GM10266 (cell line): ENCODE data around the gene CD19.

Source experiments
- DNase-seq: peaks from one replicate; pipeline ENCODE4 v3.0.0; 2012; ENCODE audit errors: extremely low spot score
- CTCF ChIP-seq: IDR thresholded peaks from 2 replicates; pipeline ENCODE4 v1.5.1; 2012; ENCODE audit warnings: mild to moderate bottlenecking, low read depth; ENCODE audit not compliant: control insufficient read depth, insufficient read depth; ENCODE audit errors: missing control alignments

Gene CD19

GRCh38 chr16:28910086-28911031 is 21.4 kb upstream of the CD19 start:
- no peak for DNase-seq
- no peak for TF ChIP-seq CTCF

GRCh38 chr16:28912558-28912957 is 19.2 kb upstream of the CD19 start:
- DNase-seq, result no peak
- no peak for TF ChIP-seq CTCF

DNA sequence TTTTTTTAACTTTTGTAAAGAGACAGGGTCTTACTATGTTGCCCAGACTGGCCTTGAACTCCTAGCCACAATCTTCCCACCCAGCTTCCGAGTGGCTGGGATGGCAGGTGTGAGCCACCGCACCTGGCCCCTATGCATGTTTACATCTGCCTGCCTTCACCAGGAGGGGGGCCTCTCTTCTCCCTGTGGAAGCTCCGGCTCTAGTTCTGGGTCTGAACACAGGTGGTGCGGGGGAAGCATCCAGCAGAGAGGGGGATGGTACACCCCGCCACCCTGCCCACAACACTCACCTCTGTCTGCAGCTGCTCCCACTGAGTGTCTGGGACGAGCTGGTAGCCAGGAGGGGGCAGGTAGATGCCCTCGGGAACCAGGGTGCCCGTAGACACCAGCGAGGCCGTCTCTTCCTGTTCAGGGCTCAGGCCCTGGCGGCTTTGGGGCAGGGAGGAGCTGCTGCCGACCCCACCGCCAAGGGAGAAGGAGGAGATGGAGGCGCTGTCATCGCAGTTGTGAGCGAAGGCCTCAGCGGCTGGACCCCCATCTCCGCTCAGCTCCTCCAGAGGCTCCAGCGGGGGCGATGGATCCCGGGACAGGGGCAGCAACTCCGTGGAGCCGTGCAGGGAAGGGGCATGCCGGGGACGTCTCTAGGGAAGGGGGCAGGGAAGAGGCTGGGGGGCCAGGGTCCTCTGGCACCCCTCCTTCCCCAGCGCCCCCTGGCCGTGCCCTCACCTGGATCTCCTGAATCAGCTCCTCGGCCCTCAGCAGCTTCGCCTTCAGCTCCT is 17.6 kb upstream of the CD19 start:
- no peak for DNase-seq

GRCh38 chr16:28915181-28915580 is 16.6 kb upstream of the CD19 start:
- no peak for TF ChIP-seq CTCF
- DNase-seq, result no peak

More for the DNA sequence above, 17.6 kb upstream of the CD19 start:
- TF ChIP-seq CTCF, result no peak

DNA sequence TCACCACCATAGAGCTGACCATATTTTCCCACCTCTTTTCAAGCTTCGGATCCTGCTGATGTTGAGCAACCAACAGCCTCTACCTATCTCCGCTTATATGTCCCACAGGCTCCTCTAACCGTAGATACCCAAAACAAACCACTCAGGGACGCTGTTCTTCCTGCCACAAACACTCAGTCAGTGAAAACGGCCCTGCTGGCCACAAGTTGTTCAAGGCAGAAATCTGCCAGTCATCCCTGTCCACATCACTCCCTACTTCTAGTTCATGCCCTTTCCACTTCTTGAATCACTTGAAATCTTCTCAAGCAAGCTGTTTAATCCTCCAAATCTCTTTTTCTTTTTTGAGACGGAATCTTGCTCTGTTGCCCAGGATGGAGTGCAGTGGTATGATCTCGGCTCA is 14.7 kb upstream of the CD19 start:
- DNase-seq, result no peak
- TF ChIP-seq CTCF, result no peak

DNA sequence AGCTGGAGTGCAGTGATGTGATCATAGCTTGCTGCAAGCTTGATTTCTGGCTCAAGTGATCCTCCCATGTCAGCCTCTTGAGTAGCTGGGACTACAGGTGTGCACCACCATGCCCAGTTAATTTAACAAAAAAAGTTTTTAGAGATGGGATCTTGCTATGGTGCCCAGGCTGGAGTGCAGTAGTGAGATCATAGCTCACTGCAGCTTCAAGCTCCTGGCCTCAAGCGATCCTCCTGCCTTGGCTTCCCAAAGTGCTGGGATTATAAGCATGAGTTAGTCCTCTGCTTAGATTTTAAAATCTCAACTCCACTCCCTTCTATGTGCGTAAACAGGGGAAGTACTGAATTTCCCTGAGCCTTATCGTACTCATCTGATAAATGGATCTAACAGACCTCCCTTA is 13.1 kb upstream of the CD19 start:
- no peak for DNase-seq
- no peak for TF ChIP-seq CTCF

- no peak for DNase-seq
- no peak for TF ChIP-seq CTCF
These were observed 8.6 kb upstream of the CD19 start for GRCh38 chr16:28923231-28923587.
